Measurements from ENCODE around the gene MORN5. TPM values are rescaled to one million over a fixed set of nuclear protein-coding genes. Genes with fewer than 3 reads are reported as not detected.

Gene MORN5
- total and polyA plus RNA-seq, 9 of the 15 experiments (the other 6 are each of a cell fraction or from before 2014, with no cell fraction given), result not detected

GRCh38 chr9:122213589-122214413, 54.1 kb downstream of the MORN5 start (continued):
- TF ChIP-seq ZHX1 (conservative IDR thresholded peaks at IDR 0.05; ENCODE audit: low read length) (no peak), ZNF224 (CRISPR knock-in tag; IDR thresholded peaks at IDR 0.05) (no peak), ARID4B (CRISPR knock-in tag; IDR thresholded peaks at IDR 0.05) (no peak), PHF8 (IDR thresholded peaks at IDR 0.05; ENCODE audit: borderline replicate concordance, low read length) (peak; percentile 62; the same call in 1 of the 2 replicates), ZNF830 (CRISPR knock-in tag; IDR thresholded peaks at IDR 0.05) (no peak), MTA3 (IDR thresholded peaks at IDR 0.05; ENCODE audit: borderline replicate concordance) (no peak), CAMTA2 (CRISPR knock-in tag; conservative IDR thresholded peaks at IDR 0.05) (no peak), SREBF2 (CRISPR knock-in tag; IDR thresholded peaks at IDR 0.05) (no peak), MYC (IDR thresholded peaks at IDR 0.05; ENCODE audit: low read depth, low read length) (peak; percentile 77), MYC (CRISPR knock-in tag; IDR thresholded peaks at IDR 0.05; ENCODE audit: borderline replicate concordance, low read depth) (peak; percentile 79; the same call in 1 of the 2 replicates), ZNF696 (CRISPR knock-in tag; conservative IDR thresholded peaks at IDR 0.05) (no peak), NELFE (IDR thresholded peaks at IDR 0.05; ENCODE audit: insufficient read depth, insufficient read length) (no peak), BCOR (IDR thresholded peaks at IDR 0.05) (no peak), ZNF280B (CRISPR knock-in tag; IDR thresholded peaks at IDR 0.05) (no peak), SRSF9 (IDR thresholded peaks at IDR 0.05; ENCODE audit: borderline replicate concordance, low read depth, low read length) (no peak), CREB5 (CRISPR knock-in tag; IDR thresholded peaks at IDR 0.05) (no peak), SIN3B (IDR thresholded peaks at IDR 0.05; ENCODE audit: low read depth) (no peak), ZNF347 (CRISPR knock-in tag; IDR thresholded peaks at IDR 0.05; ENCODE audit: low read depth) (no peak)

Measured in K562 (cell line).